ENCODE data around the gene LTBP1.

DNA sequence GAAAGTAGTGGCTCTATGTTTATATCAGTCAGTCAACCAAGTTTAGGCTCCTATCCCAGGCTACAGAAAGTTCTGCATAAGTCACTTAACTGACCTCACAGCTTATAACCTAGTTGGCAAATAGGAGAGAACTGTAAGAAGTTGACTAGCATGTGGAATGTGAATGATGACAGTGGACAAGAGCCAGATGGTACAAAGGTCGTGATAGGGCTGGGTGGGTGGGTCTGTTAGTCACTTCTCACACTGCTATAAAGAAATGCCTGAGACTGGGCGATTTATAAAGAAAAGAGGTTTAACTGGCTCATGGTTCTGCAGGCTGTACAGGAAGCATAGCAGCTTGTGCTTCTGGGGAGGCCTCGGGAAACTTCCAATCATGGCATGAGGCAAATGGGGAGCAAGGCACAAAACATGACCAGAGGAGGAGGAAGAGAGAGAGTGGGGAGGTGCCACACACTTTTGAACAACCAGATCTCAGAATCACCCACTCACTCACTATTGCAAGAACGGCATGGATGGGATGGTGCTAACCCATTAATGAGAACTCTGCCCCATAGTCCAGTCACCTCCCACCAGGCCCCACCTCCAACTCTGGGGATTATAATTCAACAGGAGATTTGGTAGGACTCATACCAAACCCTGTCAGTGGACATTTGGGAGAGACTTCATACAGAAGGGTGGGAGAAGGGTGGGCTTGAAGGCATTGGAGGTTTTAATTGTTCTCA lies 68.8 kb downstream of the LTBP1 start:
- no peak for TF ChIP-seq CTCF (optimal IDR thresholded peaks at IDR 0.05 in 1 of 3, IDR thresholded peaks at IDR 0.05 in 1 of 3, conservative IDR thresholded peaks at IDR 0.05 in 1 of 3; ENCODE audit: extremely low read depth in 1 of 3, insufficient read depth in 2 of 3, low read length in 3 of 3)
- TF ChIP-seq EZH2 (IDR thresholded peaks at IDR 0.05; ENCODE audit: low read length): no peak

Data from keratinocyte (primary cell).